ENCODE data around the gene KCNF1.

DNA sequence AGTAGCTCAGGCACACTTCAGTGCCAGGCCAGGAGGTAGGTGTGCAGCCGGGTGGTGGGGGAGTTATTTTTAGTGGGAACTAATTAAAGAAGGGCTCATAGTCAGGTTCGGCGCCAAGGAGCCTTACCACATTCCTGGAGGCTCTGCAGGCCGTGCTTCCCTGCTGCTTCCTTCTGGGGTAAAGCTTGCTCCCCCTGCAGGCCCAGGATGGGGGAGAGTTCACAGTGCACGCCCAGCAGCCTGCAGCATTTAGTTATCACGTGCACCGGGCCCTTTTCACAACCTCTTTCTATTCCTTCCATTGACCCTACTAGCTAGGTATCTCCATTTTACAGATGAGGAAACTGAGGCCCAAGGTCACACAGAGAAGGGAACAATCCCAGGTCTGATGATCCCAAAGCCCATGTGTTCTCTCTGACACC, 2.5 kb downstream of the KCNF1 start:
- TF ChIP-seq, protein P1, sequence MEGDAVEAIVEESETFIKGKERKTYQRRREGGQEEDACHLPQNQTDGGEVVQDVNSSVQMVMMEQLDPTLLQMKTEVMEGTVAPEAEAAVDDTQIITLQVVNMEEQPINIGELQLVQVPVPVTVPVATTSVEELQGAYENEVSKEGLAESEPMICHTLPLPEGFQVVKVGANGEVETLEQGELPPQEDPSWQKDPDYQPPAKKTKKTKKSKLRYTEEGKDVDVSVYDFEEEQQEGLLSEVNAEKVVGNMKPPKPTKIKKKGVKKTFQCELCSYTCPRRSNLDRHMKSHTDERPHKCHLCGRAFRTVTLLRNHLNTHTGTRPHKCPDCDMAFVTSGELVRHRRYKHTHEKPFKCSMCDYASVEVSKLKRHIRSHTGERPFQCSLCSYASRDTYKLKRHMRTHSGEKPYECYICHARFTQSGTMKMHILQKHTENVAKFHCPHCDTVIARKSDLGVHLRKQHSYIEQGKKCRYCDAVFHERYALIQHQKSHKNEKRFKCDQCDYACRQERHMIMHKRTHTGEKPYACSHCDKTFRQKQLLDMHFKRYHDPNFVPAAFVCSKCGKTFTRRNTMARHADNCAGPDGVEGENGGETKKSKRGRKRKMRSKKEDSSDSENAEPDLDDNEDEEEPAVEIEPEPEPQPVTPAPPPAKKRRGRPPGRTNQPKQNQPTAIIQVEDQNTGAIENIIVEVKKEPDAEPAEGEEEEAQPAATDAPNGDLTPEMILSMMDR (IDR thresholded peaks at IDR 0.05), result no peak
- TF ChIP-seq POLR2A (IDR thresholded peaks at IDR 0.05), result no peak
